ENCODE measurements around the gene MEF2D.

Gene MEF2D

DNA sequence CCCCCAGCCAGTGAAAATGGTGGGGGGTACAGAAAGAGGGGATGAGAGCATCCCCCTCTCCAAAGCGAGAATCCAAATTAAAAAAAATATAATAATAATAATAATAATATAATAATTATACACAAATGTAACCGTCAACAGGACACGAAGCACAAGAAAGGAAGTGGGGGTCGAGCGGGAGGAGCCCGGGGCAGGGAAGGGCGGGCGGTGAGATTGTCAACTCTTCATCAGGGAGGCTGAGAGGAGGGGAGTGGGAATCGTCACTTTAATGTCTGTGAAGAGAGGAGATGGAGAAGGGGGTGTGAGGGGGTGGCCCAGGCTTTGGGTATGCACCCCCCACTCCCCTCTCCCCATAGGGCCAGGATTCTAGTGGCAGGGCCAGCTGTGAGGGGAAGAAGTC, 33.2 kb downstream of the MEF2D start:
- no peak for DNase-seq

GRCh38 chr1:156465747-156466365, 34.7 kb downstream of the MEF2D start:
- DNase-seq, result no peak

DNA sequence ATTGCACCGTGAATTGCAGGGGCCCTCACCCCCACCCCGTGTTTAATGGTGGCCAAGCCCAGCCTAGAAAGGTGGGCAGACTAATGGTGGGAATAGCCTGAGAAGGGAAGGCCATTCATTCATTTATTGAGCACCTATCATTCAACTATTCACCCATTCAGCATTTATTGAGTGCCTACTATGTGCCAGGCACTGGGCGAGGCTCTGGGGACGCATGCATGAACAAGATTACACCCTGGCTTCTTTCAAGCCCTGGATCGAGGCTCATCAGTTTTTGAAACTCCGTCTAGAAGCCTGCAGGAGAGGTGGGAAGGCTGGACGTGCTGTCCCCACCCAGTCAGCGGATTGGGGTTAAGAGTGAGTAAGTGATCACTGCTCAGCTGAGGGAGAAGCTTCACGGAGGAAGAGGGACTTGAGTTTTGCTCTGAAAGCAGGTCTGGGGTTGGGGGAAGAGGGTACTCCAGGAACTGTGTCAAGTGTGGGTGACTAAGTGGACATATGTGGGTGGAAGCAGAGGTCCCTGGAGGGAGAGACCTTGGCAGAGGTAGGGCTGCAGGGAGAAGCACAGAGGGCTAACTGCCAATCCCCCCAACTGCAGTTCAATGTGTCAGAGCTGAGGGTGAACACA, 35.6 kb downstream of the MEF2D start:
- DNase-seq, result no peak

- peak; percentile 48 for DNase-seq
Observed at GRCh38 chr1:156464335-156464734, 36.2 kb downstream of the MEF2D start.

DNA sequence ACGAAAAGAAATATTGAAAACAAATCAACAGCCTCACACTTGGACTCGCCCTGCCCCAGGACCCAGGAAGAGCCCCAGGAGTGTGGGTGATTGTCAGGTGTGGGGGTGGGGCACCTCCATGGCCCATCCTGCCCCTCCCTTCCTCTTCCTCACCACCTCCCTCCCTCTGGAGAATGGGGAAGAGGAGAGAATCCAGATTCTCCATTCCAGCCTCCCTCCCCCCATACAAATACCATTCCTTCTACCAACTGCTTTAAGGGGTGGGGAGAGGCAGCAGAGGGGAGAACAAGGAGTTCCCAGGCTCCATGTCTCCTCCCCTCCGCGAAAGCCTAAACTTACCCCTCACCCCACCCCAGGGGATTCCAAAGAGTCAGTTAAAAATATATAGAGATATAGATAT, 36.7 kb downstream of the MEF2D start:
- DNase-seq, result peak; percentile 48

- DNase-seq, result no peak
Observed at GRCh38 chr1:156462954-156463795, 37.4 kb downstream of the MEF2D start.

DNA sequence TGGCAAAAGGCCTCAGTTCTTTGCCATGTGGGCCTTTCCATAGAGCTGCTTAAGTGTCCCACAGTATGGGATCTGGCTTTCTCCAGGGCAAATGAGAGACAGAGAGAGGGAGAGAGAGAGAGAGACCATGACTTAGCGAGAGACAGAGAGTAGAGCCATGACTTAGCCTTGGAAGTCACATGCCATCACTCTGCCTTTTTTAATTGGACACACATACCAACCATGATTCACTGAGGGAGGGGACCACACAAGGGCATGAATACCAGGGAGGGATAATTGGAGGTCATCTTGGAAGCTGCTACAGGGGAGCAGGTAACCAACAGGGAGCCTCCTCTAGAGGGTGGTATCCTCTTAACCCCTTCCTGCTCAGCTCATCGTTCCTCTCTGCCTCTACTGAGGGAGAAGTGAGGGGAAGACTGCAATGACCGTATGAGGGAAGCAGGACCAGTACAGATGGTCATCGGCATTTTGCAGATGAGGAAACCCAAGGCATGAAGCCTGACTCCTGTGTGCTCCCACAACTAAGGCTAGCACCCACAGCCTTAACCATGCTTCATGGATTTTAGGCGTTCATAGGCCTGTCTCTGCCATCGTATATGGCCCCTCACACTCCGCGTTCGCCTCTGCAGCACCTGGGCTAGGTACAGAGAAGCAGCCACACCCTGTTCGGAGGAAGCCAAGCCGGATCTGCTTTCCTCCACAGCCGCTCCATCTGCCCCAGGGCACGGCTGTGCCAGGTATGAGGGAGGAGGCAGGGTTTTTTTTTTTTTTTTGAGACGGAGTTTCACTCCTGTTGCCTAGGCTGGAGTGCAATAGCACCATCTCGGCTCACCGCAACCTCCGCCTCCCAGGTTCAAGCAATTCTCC, 38.6 kb downstream of the MEF2D start:
- no peak for DNase-seq

- DNase-seq, result no peak
Observed at GRCh38 chr1:156461109-156461508, 39.5 kb downstream of the MEF2D start.

DNA sequence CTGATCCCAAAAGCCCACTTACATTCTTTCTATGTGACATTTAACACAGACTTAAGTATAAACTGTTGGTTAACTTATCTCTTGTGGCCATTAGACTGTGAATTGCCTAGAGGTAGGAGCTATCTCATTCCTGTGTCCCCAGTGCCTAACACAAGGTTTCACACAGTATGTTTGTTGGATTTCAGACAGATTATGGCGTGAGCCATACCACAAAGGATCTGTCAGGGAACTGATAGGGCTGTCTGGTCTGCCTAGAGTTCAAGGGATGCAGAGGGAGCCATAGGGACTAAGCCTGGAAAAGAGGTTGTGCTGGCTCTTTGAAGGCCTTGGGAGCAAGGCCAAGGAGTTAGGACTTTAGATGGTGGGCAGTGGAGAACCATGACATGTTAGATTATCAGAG, 40.0 kb downstream of the MEF2D start:
- no peak for DNase-seq

DNA sequence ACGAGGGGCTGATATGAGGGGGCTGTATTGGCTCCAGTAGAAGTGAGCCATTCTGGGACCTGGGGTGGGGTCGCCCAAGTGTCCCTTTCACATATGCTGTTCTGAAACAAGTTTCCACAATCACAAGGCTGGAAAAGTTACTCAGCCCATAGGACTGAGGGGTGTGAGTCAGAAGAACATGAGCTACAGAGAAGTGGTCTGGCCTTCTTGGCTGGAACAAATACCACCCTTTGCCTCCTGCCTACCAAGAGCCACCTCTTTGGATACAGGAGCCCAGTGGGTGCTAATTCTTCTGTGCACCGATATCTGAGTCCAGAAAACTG, 42.4 kb downstream of the MEF2D start:
- peak; percentile 35 for DNase-seq

DNA sequence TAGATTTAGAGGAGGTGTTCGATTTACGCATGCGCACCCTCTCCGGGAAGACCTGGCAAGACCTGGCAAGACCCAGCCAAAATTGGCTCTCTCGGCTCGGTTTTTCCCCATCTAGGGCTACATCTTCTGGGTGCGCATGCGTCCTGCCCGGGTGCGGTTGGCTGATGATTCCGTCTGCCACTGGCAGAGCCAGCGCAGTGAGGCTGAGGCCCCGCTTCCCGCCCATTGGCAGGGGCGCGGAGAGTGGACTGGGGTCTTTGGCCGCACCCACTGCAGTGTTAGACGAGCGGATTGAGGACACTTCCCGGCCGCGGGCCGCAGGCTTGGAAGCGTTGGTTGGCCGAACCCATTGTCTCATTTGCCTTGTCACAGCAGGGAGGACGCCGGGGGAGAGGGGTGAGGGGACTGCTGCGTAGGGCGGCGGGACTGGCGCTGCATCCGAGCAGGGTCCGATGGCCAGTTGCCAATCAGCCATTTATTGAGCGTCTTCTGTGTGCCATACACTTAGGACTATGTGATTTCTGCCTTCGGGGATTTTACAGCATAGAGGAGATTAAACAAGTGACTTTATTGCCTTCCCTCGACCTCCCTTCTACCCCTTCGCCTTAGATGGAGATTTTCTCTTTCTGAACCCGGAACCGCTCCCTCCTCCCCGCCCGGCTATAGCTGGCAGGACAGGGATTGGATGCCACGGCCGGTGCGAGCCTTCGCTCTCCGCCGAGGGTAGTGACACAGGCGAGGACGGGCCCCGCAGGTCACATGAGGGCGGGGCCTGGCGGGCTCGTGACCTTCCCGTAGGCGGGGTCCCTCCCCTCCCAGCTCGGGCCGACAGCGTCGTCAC, 43.7 kb downstream of the MEF2D start:
- peak; percentile 99 for DNase-seq

DNA sequence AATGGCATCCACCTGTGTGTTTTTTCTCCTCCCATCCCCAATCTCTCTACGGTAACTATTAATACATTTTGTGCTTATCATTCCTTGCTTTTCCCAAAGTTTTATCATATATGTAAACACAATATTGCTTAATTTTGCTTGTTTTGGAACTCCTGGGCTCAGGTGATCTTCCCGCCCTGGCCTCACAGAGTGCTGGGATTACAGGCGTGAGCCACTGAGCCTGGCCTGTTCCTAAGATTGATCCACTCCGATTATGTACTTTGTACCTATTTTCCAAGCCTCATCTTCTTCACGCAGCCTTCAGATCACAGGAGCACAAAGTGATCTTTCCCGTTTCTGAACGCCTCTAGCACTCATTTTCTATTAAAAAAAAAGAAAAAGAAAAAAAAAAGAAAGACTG, 45.2 kb downstream of the MEF2D start:
- no peak for DNase-seq

DNA sequence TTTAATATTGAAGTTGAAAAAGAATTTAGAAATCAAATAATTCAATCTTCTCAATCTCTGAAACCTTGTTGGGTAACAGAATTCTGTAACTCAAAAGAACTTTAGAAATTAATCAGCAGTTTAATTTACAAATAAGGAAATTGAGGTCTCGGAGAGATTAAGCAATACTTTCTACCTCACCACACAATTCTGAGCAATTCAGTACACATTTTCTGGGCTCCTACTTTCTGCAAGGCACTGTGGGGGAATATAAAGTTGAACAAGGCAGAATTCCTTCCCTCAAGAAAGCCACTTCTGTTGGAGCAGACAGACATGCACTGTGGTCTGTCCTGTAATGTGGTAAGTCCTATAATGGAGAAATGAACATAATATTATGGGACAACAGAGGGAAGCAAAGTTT, 47.7 kb downstream of the MEF2D start:
- no peak for DNase-seq

DNA sequence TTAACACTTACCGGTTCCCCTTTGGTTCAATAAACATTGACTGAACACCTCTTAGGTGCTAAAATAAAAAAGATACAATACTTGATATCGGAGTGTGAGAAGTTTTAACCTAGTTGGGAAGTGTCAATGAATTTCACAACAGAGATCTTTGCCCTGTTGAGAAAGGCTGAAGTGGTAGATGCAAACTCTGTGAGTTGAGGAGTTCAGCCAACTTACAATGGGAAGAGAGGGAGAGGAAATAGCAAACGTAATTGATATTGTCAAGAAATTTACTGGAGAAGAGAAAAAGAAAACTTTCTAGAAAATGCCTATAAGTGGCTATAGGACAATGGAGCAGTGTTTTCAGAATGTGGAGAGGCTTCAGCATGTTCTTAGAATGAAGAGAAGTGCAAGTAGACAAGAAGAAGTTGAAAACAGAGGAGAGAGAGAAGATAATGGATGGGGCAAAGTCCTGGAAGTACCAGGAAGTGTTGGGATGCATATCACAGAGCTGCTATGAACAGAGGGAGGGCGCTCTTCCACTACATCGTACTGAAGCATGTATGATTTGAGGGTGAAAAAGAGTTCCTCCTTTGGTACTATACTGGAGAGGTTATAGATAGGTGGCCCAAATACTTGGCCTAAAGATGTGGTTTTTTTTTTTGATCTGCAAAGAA, 48.9 kb downstream of the MEF2D start:
- no peak for DNase-seq

DNA sequence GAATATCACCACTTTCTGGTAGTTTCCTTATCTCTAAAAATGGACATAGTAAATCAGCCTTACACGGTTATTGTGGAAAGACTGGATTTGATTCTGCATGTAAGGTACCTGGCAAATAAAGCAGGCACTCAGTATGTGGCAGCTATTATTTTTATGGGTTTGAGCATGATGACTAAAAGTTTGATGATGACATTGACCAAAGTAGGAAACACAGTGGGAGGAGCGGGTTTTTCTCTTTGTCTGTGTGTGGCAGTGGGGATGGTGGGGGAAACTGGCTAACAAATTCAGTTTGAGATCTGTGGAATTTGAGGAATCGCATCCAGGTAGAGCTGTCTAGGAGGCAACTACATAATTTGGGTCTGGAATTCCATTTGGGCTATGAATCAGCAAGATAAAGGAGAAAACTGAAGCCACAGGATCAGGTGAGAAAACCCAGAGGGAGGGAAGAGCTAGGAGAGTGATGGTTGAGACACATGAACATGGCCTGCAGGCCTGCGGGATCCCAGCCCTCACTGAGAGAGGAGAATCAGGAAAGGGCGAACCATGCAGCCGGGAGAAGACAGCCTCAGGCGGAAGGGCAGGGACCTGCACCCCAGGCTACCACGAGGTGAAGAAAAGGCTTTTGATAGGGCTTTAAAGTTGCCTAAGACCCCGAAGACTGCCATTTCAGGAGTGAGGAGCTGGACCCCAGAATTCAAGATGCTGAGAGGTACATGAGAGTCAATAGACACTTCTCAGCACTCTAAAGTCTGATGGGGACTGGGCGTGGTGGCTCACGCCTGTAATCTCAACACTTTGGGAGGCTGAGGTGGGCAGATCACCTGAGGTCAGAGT, 52.2 kb downstream of the MEF2D start:
- DNase-seq, result no peak

GRCh38 chr1:156445789-156446263, 54.7 kb downstream of the MEF2D start:
- peak; percentile 84 for DNase-seq

- DNase-seq, result no peak
Observed at GRCh38 chr1:156444407-156445001, 56.1 kb downstream of the MEF2D start.

DNA sequence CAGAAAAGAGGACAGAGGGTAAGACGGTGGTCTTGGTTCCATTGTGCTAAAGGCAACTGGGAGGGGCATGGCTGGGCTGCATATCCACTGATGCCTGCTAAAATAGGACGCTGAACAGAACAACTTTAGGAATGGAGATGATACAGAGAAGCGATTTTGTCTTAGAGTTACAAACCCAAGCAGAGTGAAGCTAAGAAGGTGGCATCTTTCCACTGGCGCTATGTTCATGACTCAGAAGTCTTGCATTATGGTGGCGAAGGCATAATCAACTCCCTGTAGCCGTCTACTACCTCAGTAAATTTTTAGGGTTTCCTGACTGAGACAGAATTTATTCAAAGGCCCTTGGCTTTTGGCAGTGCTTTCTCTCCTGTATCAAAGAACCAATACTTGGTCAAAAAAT, 57.3 kb downstream of the MEF2D start:
- no peak for DNase-seq

DNA sequence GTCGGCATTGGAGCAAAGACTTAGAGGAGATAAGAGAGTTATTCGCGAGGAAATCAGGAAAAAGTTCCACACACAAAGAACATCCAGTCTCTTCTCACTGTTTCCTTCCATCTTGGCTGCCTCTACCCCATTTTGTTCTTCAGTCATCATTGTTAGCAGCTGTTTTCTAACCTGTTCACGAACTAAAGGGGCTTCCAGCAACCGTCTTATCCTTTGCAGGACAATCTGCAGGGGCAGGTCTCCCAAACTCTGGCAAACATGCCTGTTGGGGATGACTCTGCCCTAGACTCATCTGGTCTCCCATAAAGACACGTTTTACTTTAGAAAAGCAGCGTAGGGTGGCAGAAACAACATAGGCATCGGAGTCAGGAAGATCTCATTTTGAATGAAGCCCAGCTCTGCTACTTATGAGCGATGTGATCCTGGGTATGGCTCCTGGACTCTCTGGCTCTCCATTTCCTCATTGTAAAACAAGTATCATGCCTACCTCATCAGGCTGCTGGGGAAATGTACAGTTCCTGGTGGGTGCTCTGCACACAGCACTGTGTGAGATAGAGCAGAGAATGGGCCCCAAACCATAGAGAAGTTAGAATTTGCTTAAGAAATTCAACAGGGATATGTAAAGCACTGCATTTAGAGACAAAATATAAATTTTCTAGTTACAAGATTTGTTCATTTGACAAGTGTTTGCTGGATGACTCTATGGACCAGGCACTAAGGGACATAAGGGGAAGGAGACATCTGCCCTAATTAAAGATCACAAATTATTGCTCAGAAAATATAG, 59.7 kb downstream of the MEF2D start:
- DNase-seq, result no peak

Measured in fibroblast of skin of scalp (primary cell).